ENCODE results near the gene DUS2. TPM values are rescaled to one million over a fixed set of nuclear protein-coding genes. Genes with fewer than 3 reads are reported as not detected.

The DUS2 gene
- total RNA-seq, 2 experiments from 2014 or later: 19.9 to 32.4 TPM

GRCh38 chr16:68015681-68016080, 7.4 kb upstream of the DUS2 start, which contains the start of gene DPEP2NB:
DPEP2NB (minus strand) TSS chr16:68015911; CDS start chr16:68015770, 141 bp downstream.
- no peak for DNase-seq (ENCODE audit: low spot score)

DNA sequence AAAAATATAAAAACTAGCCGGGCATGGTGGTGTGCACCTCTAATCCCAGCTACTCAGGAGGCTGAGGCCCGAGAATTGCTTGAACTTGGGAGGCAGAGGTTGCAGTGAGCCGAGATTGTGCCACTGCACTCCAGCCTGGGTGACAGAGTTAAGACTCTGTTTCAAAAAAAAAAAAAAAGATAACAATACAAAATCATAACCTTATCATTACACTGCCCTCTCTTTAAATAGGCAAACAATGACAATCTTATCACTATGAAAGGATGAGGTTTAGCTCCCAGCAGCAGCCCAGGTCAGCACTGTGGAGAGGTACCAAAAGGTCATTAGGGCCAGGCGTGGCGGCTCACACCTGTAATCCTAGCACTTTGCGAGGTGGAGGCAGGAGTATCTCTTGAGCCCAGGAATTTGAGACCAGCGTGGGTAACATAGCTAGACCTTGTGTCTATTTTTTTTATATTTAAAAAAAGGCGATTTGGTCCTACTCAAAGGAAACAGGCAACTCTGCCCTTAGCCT, 3.9 kb upstream of the DUS2 start:
- no TSS peak for BruUV-seq (replicated peaks)
- Histone ChIP-seq H4K20me1 (ENCODE audit: insufficient read depth, low read length) (no peaks in the 10 kb centered on the region), H3K27ac (ENCODE audit: low read depth, low read length, poor library complexity, severe bottlenecking) (no peak overlapping the region), H3K9me3 (ENCODE audit: low read length) (no peaks in the 10 kb centered on the region), H3K4me1 (ENCODE audit: insufficient read depth, low read length, poor library complexity, severe bottlenecking) (peaks cover 20% of the 10 kb centered on the region), H2AFZ (ENCODE audit: low read length) (no peak overlapping the region), H3K36me3 (ENCODE audit: insufficient read depth, low read length) (peaks cover 11% of the 10 kb centered on the region), H3K4me2 (ENCODE audit: low read length) (no peak overlapping the region), H3K79me2 (ENCODE audit: insufficient read depth, low read depth, low read length) (peaks cover 29% of the 10 kb centered on the region), H3K4me3 (ENCODE audit: low read depth, low read length, poor library complexity, severe bottlenecking) (no peak overlapping the region), H3K9me2 (ENCODE audit: insufficient read depth, low read length) (no peaks in the 10 kb centered on the region)
- ChIA-PET CTCF (ENCODE audit: unreplicated experiment) (no interaction called here), POLR2A (interaction anchor here (0.6 to 1.5 kb wide), 3 partner anchors 22 to 893 kb away, joined by 4 to 5 read pairs (median 4); no protein-coding TSS in a partner anchor)
- no peak for DNase-seq (ENCODE audit: low spot score)
- intact Hi-C loops (cut with micrococcal nuclease; ENCODE audit: unreplicated experiment): no loop called here
- TF ChIP-seq EZH2phosphoT487 (IDR thresholded peaks at IDR 0.05; ENCODE audit: borderline replicate concordance, low read depth, low read length) (no peak), CTCF (conservative IDR thresholded peaks at IDR 0.05; ENCODE audit: low read length) (no peak)

More at GRCh38 chr16:68015681-68016080, 7.4 kb upstream of the DUS2 start, which contains the start of gene DPEP2NB:
- Histone ChIP-seq H3K9me2 (ENCODE audit: insufficient read depth, low read length) (no peaks in the 10 kb centered on the region), H3K27ac (ENCODE audit: low read depth, low read length, poor library complexity, severe bottlenecking) (no peak within 1 kb of the TSS), H3K9me3 (ENCODE audit: low read length) (no peaks in the 10 kb centered on the region), H2AFZ (ENCODE audit: low read length) (no peak within 1 kb of the TSS), H3K36me3 (ENCODE audit: insufficient read depth, low read length) (no peaks in the 10 kb centered on the region), H3K4me3 (ENCODE audit: low read depth, low read length, poor library complexity, severe bottlenecking) (no peak within 1 kb of the TSS), H4K20me1 (ENCODE audit: insufficient read depth, low read length) (no peaks in the 10 kb centered on the region), H3K4me2 (ENCODE audit: low read length) (no peak within 1 kb of the TSS), H3K79me2 (ENCODE audit: insufficient read depth, low read depth, low read length) (no peaks in the 10 kb centered on the region), H3K4me1 (ENCODE audit: insufficient read depth, low read length, poor library complexity, severe bottlenecking) (peaks cover 16% of the 10 kb centered on the region)
- TF ChIP-seq EZH2phosphoT487 (IDR thresholded peaks at IDR 0.05; ENCODE audit: borderline replicate concordance, low read depth, low read length) (no peak), CTCF (conservative IDR thresholded peaks at IDR 0.05; ENCODE audit: low read length) (no peak)
- POLR2A ChIA-PET: interaction anchor here (0.5 to 1.2 kb wide), 3 partner anchors 8 to 170 kb away, joined by 3 read pairs; partner anchors contain the start of genes DDX28 and DUS2
- BruUV-seq (replicated peaks): no TSS peak
- CTCF ChIA-PET (ENCODE audit: unreplicated experiment): interaction anchor here (0.6 kb wide), 1 partner anchor 46 kb away, joined by 3 read pairs; no protein-coding TSS in a partner anchor
- intact Hi-C loops (cut with micrococcal nuclease; ENCODE audit: unreplicated experiment): no loop called here

GRCh38 chr16:68021490-68021889, 1.6 kb upstream of the DUS2 start:
- Histone ChIP-seq H3K27ac (ENCODE audit: low read depth, low read length, poor library complexity, severe bottlenecking) (no peak overlapping the region), H3K9me3 (ENCODE audit: low read length) (no peaks in the 10 kb centered on the region), H3K9me2 (ENCODE audit: insufficient read depth, low read length) (no peaks in the 10 kb centered on the region), H2AFZ (ENCODE audit: low read length) (no peak overlapping the region), H4K20me1 (ENCODE audit: insufficient read depth, low read length) (no peaks in the 10 kb centered on the region), H3K4me1 (ENCODE audit: insufficient read depth, low read length, poor library complexity, severe bottlenecking) (peaks cover 21% of the 10 kb centered on the region), H3K36me3 (ENCODE audit: insufficient read depth, low read length) (peaks cover 23% of the 10 kb centered on the region), H3K79me2 (ENCODE audit: insufficient read depth, low read depth, low read length) (peaks cover 35% of the 10 kb centered on the region), H3K4me2 (ENCODE audit: low read length) (peak overlapping the region; percentile 89), H3K4me3 (ENCODE audit: low read depth, low read length, poor library complexity, severe bottlenecking) (peak overlapping the region; percentile 78)
- ChIA-PET CTCF (ENCODE audit: unreplicated experiment) (interaction anchor here (0.6 to 0.7 kb wide), 2 partner anchors 16 to 19 kb away, joined by 4 to 5 read pairs; no protein-coding TSS in a partner anchor), POLR2A (interaction anchor here (3.0 kb wide), 1 partner anchor 22 kb away, joined by 21 read pairs; the partner anchor contains the start of gene DPEP2)
- no peak for DNase-seq (ENCODE audit: low spot score)
- TF ChIP-seq CTCF (conservative IDR thresholded peaks at IDR 0.05; ENCODE audit: low read length): no peak
- TF ChIP-seq EZH2phosphoT487 (IDR thresholded peaks at IDR 0.05; ENCODE audit: borderline replicate concordance, low read depth, low read length): no peak
- TSS peak; percentile 85 for BruUV-seq (replicated peaks)
- intact Hi-C loops (cut with micrococcal nuclease; ENCODE audit: unreplicated experiment): no loop called here

Measured in OCI-LY7 (cell line).